ENCODE measurements around the gene SHROOM2.

The SHROOM2 gene

GRCh38 chrX:9802737-9803136 lies 16.5 kb downstream of the SHROOM2 start:
- Histone ChIP-seq H3K27me3 (ENCODE audit: insufficient read depth, poor library complexity, severe bottlenecking) (no peaks in the 10 kb centered on the region), H3K27ac (replicated peaks) (no peak overlapping the region), H3K4me3 (replicated peaks; ENCODE audit: insufficient read depth, low read length) (no peak overlapping the region)
- TF ChIP-seq, protein P1, sequence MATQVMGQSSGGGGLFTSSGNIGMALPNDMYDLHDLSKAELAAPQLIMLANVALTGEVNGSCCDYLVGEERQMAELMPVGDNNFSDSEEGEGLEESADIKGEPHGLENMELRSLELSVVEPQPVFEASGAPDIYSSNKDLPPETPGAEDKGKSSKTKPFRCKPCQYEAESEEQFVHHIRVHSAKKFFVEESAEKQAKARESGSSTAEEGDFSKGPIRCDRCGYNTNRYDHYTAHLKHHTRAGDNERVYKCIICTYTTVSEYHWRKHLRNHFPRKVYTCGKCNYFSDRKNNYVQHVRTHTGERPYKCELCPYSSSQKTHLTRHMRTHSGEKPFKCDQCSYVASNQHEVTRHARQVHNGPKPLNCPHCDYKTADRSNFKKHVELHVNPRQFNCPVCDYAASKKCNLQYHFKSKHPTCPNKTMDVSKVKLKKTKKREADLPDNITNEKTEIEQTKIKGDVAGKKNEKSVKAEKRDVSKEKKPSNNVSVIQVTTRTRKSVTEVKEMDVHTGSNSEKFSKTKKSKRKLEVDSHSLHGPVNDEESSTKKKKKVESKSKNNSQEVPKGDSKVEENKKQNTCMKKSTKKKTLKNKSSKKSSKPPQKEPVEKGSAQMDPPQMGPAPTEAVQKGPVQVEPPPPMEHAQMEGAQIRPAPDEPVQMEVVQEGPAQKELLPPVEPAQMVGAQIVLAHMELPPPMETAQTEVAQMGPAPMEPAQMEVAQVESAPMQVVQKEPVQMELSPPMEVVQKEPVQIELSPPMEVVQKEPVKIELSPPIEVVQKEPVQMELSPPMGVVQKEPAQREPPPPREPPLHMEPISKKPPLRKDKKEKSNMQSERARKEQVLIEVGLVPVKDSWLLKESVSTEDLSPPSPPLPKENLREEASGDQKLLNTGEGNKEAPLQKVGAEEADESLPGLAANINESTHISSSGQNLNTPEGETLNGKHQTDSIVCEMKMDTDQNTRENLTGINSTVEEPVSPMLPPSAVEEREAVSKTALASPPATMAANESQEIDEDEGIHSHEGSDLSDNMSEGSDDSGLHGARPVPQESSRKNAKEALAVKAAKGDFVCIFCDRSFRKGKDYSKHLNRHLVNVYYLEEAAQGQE (IDR thresholded peaks at IDR 0.05; ENCODE audit: insufficient replicate concordance, low read depth): no peak
- TF ChIP-seq GABPA (IDR thresholded peaks at IDR 0.05; ENCODE audit: low read depth) (no peak), POLR2AphosphoS5 (IDR thresholded peaks at IDR 0.05; ENCODE audit: low read depth) (no peak), SPI1 (IDR thresholded peaks at IDR 0.05; ENCODE audit: borderline replicate concordance, low read depth) (no peak)
- TF ChIP-seq, protein P2, sequence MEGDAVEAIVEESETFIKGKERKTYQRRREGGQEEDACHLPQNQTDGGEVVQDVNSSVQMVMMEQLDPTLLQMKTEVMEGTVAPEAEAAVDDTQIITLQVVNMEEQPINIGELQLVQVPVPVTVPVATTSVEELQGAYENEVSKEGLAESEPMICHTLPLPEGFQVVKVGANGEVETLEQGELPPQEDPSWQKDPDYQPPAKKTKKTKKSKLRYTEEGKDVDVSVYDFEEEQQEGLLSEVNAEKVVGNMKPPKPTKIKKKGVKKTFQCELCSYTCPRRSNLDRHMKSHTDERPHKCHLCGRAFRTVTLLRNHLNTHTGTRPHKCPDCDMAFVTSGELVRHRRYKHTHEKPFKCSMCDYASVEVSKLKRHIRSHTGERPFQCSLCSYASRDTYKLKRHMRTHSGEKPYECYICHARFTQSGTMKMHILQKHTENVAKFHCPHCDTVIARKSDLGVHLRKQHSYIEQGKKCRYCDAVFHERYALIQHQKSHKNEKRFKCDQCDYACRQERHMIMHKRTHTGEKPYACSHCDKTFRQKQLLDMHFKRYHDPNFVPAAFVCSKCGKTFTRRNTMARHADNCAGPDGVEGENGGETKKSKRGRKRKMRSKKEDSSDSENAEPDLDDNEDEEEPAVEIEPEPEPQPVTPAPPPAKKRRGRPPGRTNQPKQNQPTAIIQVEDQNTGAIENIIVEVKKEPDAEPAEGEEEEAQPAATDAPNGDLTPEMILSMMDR (IDR thresholded peaks at IDR 0.05; ENCODE audit: insufficient read depth, low read length): no peak
- no peak for DNase-seq (ENCODE audit: low read depth in 1 of 2, low spot score in 1 of 2)

DNA sequence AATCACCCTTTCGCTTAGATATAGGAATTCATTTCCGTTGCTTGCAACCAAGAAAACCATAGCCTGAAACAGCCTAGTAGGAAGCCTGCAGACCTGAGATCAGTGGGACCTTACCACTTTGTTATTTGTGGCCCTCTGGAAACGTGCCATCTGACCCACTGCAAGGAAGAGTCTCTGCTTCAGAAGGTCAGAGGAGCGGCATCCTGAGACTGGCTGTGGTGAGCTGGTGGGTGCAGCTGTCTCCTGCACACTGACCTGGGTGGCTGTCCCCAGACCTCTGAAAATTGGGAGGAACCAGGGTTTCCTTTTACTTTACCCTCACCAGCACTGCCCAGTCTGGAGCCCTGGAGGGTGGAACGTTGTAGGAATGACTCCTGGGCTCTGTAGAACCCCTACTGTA lies 18.2 kb downstream of the SHROOM2 start:
- no peak for DNase-seq (ENCODE audit: low read depth in 1 of 2, low spot score in 1 of 2)
- TF ChIP-seq GABPA (IDR thresholded peaks at IDR 0.05; ENCODE audit: low read depth) (no peak), POLR2AphosphoS5 (IDR thresholded peaks at IDR 0.05; ENCODE audit: low read depth) (no peak), SPI1 (IDR thresholded peaks at IDR 0.05; ENCODE audit: borderline replicate concordance, low read depth) (no peak)
- TF ChIP-seq, protein P2 (IDR thresholded peaks at IDR 0.05; ENCODE audit: insufficient read depth, low read length): no peak
- TF ChIP-seq, protein P1 (IDR thresholded peaks at IDR 0.05; ENCODE audit: insufficient replicate concordance, low read depth): no peak
- no peak overlapping the region for H3K27ac ChIP-seq (replicated peaks)
- H3K4me3 ChIP-seq (replicated peaks; ENCODE audit: insufficient read depth, low read length): no peak overlapping the region
- no peaks in the 10 kb centered on the region for H3K27me3 ChIP-seq (ENCODE audit: insufficient read depth, poor library complexity, severe bottlenecking)

DNA sequence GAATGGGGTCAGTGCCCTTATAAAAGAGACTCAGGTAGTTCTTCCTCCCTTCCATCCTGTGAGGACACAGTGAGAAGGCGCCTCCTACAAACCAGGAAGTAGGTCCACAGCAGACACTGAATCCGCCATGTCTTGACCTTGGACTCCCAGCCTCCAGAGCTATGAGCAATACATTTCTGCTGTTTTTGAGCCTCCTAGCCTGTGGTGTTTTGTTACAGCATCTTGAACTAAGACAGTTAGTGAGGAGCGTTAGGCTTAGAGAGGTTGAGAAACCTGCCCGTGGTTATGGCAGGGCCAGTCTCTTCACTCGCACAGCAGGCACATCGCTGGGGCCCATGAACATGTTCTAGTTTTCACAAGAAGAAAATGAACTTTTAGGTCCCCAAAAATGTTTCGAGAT lies 19.7 kb downstream of the SHROOM2 start:
- Histone ChIP-seq H3K27me3 (ENCODE audit: insufficient read depth, poor library complexity, severe bottlenecking) (no peaks in the 10 kb centered on the region), H3K27ac (replicated peaks) (no peak overlapping the region), H3K4me3 (replicated peaks; ENCODE audit: insufficient read depth, low read length) (no peak overlapping the region)
- TF ChIP-seq, protein P2 (IDR thresholded peaks at IDR 0.05; ENCODE audit: insufficient read depth, low read length): no peak
- TF ChIP-seq POLR2AphosphoS5 (IDR thresholded peaks at IDR 0.05; ENCODE audit: low read depth): no peak
- no peak for TF ChIP-seq SPI1 (IDR thresholded peaks at IDR 0.05; ENCODE audit: borderline replicate concordance, low read depth)
- no peak for TF ChIP-seq GABPA (IDR thresholded peaks at IDR 0.05; ENCODE audit: low read depth)
- TF ChIP-seq, protein P1 (IDR thresholded peaks at IDR 0.05; ENCODE audit: insufficient replicate concordance, low read depth): no peak
- DNase-seq (ENCODE audit: low read depth in 1 of 2, low spot score in 1 of 2): no peak

All from HL-60 (cell line).